HG03025 (cell line): ENCODE data around the gene ERH.

Experiments used
- ATAC-seq: cut with Tn5 transposase; IDR thresholded peaks from one replicate; pipeline ENCODE4 v1.9.1; 2021; ENCODE audit warnings: mild to moderate bottlenecking, moderate library complexity; ENCODE audit not compliant: unreplicated experiment, low FRiP score

ERH gene

DNA sequence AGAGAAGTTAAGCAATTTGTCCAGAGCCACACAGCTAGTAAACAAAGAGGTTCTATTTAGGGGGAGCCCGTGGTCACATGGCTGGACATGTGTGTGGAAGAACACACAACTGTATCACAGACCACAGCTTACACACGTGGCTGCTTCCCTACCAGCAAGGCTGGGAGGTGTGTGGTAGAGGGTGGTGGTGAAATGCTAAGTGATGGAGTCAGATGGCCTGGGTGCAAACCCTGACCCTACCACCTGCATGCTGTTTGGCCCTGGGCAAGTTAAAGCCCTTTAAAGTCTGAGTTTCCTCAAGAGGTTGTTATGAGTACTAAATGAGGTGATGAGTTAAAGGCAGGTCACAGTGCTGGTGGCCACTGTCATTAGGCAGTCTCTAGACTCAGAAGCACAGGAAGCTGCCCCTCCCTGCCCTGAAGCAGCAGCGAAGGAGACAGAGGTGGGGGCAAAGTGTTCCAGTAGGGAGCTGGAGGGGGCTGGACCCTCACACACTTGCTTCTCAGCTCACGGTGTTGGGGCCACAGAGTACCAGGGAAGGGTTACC lies 64.2 kb downstream of the ERH start:
- ATAC-seq, result no peak

DNA sequence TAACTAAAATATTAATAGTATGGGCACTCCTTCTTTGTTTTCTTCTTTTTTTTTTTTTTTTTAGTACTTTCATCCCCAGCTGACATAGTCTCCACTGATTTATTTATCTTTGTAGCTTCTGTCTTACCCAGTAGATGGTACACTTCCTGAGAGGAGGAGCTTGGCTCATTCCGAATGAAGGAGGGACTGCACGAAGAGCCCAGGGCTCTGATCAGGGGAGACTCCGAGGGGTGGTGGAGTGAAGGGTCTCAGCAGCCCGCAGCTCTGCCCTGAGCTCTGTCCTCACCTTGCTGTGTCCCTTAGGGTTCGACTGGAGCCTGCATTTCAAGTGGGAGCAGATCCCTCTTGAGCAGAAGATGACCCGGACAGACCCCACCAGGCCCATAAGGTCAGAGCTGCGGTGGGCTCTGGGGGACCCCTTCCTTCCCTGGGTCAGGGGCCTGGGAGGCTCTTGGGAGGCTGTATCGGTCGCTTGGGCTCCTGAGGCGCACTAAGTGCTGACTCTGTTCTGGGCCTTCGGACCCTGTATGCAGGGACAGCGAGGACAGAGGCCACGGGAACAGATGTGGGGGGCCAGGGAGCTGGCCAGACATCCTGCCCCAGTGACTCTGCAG lies 65.2 kb downstream of the ERH start:
- ATAC-seq, result no peak

DNA sequence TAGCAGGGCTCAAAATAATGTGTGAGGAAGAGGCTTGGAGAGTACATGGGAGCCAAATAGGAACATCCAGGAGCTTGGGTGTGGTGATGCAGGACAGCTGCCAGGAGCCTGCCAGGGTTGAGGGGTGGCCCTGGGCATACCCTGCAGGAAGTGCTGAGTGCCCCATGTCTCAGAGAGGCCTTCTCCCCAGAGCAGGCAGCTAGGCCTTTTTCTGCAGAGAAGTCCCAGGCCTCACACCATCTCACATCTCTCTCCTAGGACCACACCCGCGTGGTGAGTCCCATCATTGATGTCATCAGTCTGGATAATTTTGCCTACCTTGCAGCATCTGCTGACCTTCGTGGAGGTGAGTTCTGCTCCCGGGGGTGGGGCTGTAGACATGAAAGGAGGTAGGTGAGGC lies 66.9 kb downstream of the ERH start:
- ATAC-seq, result no peak
